GM03348 (cell line): Measurements from ENCODE around the gene HLCS.
"Not testable (repeated sequence)": the region's sequence is repeated elsewhere in the genome, so short reads cannot be mapped to it uniquely, and the experiment has no call there.

Experiments
- DNase-seq: peaks from one replicate; pipeline ENCODE4 v3.0.0; 2012; ENCODE audit warnings: low spot score

HLCS gene

GRCh38 chr21:36966066-36966820, at the start of gene HLCS:
Gene HLCS, minus strand, starts transcription at chr21:36966669. Its CDS starts 31 bp downstream, at chr21:36966638.
- peak; percentile 96 for DNase-seq

- peak; percentile 88 for DNase-seq
Observed at GRCh38 chr21:37009740-37010341, 43.4 kb upstream of the HLCS start.

GRCh38 chr21:37008724-37009123, 42.3 kb upstream of the HLCS start:
- DNase-seq = no peak

GRCh38 chr21:37006486-37007291, 40.2 kb upstream of the HLCS start, which contains the start of gene RIPPLY3:
Gene RIPPLY3, plus strand, starts transcription at chr21:37006702. Its CDS starts 71 bp downstream, at chr21:37006773.
- peak; percentile 34 for DNase-seq

DNA sequence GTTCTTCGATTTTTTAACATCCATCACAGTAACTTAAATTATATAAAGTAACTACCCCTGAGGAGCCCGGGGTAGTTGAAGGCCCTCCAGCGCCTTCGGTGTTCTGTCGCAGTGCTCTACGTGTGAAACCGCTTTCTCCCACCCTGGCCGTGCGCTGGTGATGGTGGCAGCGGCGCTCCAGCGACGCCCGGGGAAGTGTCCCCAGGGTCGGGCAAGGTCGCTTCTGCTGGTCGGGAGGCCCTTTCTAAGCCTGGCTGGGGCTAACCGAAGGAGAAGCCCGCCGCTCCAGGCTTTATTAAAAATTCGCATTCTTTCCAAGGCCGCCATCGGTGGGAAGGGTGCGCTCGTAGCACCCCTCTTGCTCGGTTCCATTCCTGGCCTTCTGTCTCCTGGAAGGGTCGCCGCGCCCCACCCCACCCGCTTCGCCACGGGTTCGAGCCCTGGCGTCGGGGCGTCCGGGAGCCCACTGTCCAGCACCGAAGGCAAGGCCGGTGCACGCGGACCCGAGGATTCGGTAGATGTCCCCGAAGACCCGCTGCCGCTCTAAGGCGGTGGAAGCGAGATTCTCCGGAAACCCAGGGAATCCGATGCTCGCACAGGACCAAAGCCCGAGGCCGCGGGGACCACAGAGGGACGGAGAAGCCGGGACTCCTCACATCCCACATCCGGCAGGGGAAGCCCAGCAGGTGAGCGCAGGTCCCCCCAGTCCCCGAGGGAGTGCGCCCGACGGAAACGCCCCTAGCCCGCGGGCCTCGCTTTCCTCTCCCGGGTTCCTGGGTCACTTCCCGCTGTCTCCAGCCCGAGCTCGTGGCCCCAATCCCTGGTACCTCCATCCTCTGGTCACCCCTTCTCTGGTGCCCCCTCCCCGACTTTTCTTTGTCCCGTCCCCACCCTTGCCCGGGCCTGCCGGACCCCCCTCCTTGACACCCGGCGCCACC, 39.3 kb upstream of the HLCS start:
- DNase-seq = no peak

DNA sequence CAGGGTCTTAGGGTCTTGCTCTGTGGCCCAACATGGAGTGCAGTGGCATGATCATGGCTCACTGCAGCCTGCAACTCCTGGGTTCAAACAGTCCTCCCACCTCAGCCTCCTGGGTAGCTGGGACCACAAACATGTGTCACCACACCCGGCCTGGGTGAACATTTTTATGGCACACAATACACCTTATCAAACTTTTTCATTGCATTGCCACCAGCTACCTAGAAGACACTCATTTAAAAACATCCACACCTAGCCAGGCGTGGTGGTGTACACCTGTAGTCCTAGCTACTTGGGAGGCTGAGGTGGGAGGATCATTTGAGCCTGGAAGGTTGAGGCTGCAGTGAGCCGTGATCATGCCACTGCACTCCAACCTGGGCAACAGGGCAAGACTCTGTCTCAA, 37.4 kb upstream of the HLCS start:
- not testable (repeated sequence) for DNase-seq

- not testable (repeated sequence) for DNase-seq
Observed at GRCh38 chr21:37002851-37003250, 36.4 kb upstream of the HLCS start.

DNA sequence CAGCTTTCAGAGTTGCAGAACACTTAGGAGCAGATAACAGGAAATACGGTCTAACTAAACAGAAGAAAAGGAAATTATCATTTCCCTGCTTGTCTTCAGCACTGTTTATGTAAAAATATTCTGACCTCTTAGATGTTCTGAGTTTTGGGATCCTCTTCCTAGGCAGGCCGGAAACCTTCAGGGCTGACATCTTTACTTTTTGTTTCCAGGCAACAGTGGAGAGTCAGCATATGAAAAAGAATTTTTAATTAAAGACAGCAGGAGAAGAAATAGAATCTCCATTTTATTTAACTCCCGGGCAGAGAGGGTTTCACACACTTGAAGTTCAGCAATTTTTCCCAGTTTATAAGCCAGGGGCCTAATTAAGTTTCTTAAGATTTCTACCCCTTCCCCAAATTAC, 35.0 kb upstream of the HLCS start:
- DNase-seq = peak; percentile 39

DNA sequence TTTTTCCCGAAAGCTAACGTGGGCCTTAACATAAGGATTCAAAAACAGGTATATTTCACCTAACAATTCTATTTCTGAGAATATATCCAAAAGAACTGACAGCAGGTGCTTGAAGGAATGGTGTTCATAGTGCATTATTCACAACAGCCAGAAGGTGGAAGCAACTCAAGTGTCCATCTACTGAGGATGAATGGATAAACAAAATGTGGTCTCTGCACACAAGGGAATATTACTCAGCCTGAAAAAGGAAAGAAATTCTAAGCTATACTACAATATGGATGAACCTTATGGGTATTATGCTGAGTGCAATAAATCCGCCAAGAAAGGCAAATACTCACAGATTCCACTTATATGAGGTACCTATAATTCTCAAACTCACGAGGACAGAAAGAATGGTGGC, 33.9 kb upstream of the HLCS start:
- no peak for DNase-seq

- no peak for DNase-seq
Observed at GRCh38 chr21:36999131-36999898, 32.8 kb upstream of the HLCS start.

- not testable (repeated sequence) for DNase-seq
Observed at GRCh38 chr21:36995285-36995684, 28.8 kb upstream of the HLCS start.

DNA sequence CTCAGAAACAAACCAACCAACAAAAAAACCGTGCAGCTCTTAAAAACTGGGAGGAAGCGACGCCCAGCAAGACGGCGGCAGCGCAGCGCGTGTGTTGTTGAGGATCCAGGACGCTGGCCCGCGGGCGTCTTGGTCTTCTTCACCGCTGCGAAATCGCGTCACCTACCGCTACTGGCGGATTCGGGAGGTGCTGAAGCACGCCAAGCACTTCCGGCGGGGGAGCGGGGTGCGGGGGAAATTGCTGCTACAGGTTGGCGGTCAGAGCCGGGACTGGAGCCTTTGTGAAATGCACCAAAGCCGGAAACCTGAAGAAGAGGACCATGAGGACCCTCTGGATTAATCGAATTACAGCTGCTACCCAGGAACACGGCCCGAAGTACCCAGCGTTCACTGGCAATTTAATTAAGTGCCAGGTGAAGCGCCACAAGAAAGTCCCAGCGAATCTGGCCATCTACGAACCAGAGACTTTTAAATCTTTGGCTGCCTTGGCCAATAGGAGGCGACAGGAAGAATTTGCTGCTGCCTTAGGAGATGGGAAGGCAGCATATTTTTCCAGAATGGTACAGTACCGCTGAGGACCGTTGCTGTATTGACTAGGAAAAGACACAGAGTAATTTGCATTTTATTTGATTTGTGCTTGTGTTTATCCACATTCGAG, 28.2 kb upstream of the HLCS start:
- DNase-seq = no peak

- no peak for DNase-seq
Observed at GRCh38 chr21:36992671-36993070, 26.2 kb upstream of the HLCS start.

DNA sequence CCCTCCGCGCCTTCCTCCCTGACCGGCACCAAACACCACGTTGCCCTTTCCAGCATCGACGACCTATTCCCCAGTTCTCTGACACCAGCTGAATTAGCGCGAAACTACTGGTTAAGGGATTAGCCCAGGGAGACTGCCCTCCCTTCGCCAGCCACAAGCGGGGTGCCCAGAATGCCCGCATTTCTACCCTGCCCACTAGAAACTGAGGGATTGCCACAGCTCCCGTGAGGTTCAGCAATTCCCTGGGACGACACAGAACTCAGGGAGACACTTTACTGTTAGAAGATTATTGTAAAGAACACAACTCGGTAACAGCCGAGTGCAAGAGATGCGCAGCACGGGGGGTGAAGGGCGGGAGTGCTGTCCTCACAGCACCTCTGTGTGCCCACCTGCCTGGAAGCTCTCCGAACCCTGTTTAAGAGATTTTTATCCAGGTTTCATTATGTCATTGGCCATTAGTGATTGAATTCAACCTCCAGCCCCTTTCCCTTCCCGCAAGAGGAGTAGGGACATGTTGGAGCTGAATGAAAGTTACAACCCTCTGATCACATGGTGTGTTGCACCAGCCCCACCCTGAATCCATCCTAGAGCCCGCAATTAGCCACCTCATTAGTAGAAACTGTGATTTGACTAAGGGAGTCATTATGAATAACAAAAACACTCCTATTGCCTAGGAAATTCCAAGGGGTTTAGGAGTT, 24.2 kb upstream of the HLCS start:
- DNase-seq = no peak

GRCh38 chr21:36989699-36990507, 23.4 kb upstream of the HLCS start:
- peak; percentile 100 for DNase-seq

- not testable (repeated sequence) for DNase-seq
Observed at GRCh38 chr21:36989199-36989698, 22.8 kb upstream of the HLCS start.

- DNase-seq = no peak
Observed at GRCh38 chr21:36988536-36988935, 22.1 kb upstream of the HLCS start.

DNA sequence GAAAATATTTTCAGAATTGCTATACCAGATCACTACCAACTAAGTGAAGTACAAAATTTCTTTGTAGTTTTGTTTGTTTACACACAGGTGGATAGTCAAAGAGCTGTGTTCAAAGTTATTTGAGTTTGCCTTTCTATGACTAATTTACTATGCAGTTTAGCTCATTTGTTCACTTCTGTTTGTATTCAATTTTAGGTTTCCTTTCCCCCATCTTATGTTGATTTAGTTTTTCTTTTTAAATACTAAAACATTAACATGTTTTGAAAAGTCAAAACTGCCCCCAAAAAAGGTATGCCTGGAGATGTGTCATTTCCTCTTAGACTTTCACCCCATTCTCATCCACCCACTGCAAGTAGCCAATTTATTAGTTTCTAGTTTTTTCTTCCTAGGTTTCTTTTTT, 21.4 kb upstream of the HLCS start:
- no peak for DNase-seq
